Endothelial cell of umbilical vein (primary cell): ENCODE data around the gene EIF3J.
A peak's percentile ranks its signal among the peaks of the same experiment; 100 is the strongest.

ENCODE experiments used
- CTCF ChIP-seq, 2 donors: IDR thresholded peaks; 1 replicate in 1 of 2; 2 replicates in 1 of 2; pipeline ENCODE4 v1.5.1; 2011; ENCODE audit warnings: low read length in 2 of 2, mild to moderate bottlenecking in 2 of 2, moderate library complexity in 2 of 2, control low read depth in 1 of 2, inconsistent platforms in 1 of 2, low read depth in 1 of 2; ENCODE audit not compliant: insufficient read depth in 1 of 2; ENCODE audit errors: extremely low read depth in 1 of 2
- EZH2 ChIP-seq: IDR thresholded peaks from 2 replicates; pipeline ENCODE4 v1.6.1; 2012; ENCODE audit warnings: borderline replicate concordance, low read depth, mild to moderate bottlenecking, moderate library complexity, low read length, inconsistent platforms; ENCODE audit not compliant: severe bottlenecking
- FOS ChIP-seq: IDR thresholded peaks from 2 replicates; pipeline ENCODE4 v1.6.1; 2011; ENCODE audit warnings: mild to moderate bottlenecking, low read length, moderate library complexity, borderline replicate concordance; ENCODE audit not compliant: insufficient read depth
- GATA2 ChIP-seq: IDR thresholded peaks from 2 replicates; pipeline ENCODE4 v1.7.0; 2011; ENCODE audit warnings: low read depth, mild to moderate bottlenecking, moderate library complexity, mixed read lengths, low read length; ENCODE audit not compliant: insufficient read length, insufficient read depth
- JUN ChIP-seq: IDR thresholded peaks from 2 replicates; pipeline ENCODE4 v1.6.1; 2011; ENCODE audit warnings: borderline replicate concordance, low read depth; ENCODE audit not compliant: insufficient read length, insufficient read depth
- MAX ChIP-seq: IDR thresholded peaks from 2 replicates; pipeline ENCODE4 v1.6.1; 2011; ENCODE audit not compliant: insufficient read depth, insufficient read length
- MYC ChIP-seq: IDR thresholded peaks from one replicate; pipeline ENCODE4 v1.6.1; 2011; ENCODE audit warnings: mild to moderate bottlenecking, low read depth, low read length
- POLR2A ChIP-seq: IDR thresholded peaks from 2 replicates; pipeline ENCODE4 v1.6.1; 2012; ENCODE audit warnings: low read depth, mild to moderate bottlenecking, control low read depth, low read length
- POLR2AphosphoS5 ChIP-seq: IDR thresholded peaks from 2 replicates; pipeline ENCODE4 v1.6.1; 2012; ENCODE audit warnings: low read depth, mild to moderate bottlenecking, control low read depth, low read length, moderate library complexity; ENCODE audit not compliant: insufficient read depth

DNA sequence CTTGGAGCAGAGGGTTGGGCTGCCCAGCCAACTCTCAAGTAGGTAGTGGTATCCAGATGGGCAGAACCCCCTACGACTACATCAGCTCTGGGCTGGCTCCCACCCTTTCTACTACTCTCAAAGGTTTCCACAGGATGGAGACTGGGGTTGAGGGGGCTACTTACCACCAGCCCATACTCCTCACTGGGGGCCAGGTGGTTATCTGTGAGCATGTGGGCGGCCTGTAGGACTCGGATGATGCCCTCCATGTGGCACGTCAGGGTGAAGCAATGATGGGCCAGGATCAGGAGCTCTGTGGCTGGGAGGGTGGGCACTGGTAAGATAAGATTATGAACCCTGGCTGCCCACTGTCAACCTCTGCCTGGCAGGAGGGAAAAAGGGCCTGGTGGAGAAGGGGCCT lies 33.4 kb downstream of the EIF3J start:
- TF ChIP-seq CTCF (IDR thresholded peaks at IDR 0.05; ENCODE audit: extremely low read depth in 1 of 2, insufficient read depth in 1 of 2, low read depth in 1 of 2, low read length in 2 of 2), result no peak
- TF ChIP-seq POLR2AphosphoS5, result no peak
- peak; percentile 20 for TF ChIP-seq POLR2A
- TF ChIP-seq MAX, result no peak
- no peak for TF ChIP-seq EZH2
- no peak for TF ChIP-seq JUN
- no peak for TF ChIP-seq MYC
- TF ChIP-seq FOS, result no peak
- TF ChIP-seq GATA2, result no peak
